Measurements from ENCODE around the gene FAM3A.

FAM3A gene

DNA sequence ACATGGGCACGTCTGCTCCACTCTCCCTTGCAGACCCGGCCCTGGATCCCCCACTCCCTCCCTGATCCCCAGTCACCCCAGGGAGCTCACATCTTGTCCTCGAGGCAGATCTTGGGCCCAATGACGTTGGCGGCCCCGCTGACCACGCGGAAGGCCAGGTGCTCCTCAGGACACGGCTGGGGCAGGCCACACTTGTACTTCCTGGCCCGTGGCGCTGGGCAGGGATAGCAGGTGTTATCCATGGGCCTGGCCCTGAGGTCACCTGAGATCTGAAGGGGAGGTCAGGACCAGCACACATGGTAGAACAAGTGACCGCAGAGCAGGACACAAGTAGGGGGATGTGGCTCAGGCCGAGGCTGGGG is 7.7 kb downstream of the FAM3A start:
- Histone ChIP-seq H3K4me3 (ENCODE audit: low read depth, low read length) (no peak overlapping the region), H3K27me3 (replicated peaks) (no peaks in the 10 kb centered on the region), H3K27ac (no peak overlapping the region), H3K36me3 (replicated peaks) (no peaks in the 10 kb centered on the region)
- DNase-seq: no peak
- in situ Hi-C loops (cut with HindIII; ENCODE audit: low pct_ligation_motif_present, low sequenced_read_pairs): no loop called here
- TF ChIP-seq CTCF (IDR thresholded peaks at IDR 0.05; ENCODE audit: low read depth, low read length, missing control alignments): no peak

- TF ChIP-seq CTCF (IDR thresholded peaks at IDR 0.05; ENCODE audit: low read depth, low read length, missing control alignments): no peak
- in situ Hi-C loops (cut with HindIII; ENCODE audit: low pct_ligation_motif_present, low sequenced_read_pairs): no loop called here
- Histone ChIP-seq H3K4me3 (ENCODE audit: low read depth, low read length) (no peak overlapping the region), H3K27me3 (replicated peaks) (no peaks in the 10 kb centered on the region), H3K36me3 (replicated peaks) (no peaks in the 10 kb centered on the region), H3K27ac (no peak overlapping the region)
- no peak for DNase-seq
These were observed 8.2 kb downstream of the FAM3A start for GRCh38 chrX:154507673-154508383.

GRCh38 chrX:154506483-154507332 is 9.3 kb downstream of the FAM3A start:
- H3K36me3 ChIP-seq (replicated peaks): no peaks in the 10 kb centered on the region
- TF ChIP-seq CTCF (IDR thresholded peaks at IDR 0.05; ENCODE audit: low read depth, low read length, missing control alignments): no peak

GRCh38 chrX:154505734-154506133 is 10.3 kb downstream of the FAM3A start:
- Histone ChIP-seq H3K4me3 (ENCODE audit: low read depth, low read length) (no peak overlapping the region), H3K27ac (peak overlapping the region; percentile 27), H3K36me3 (replicated peaks) (no peaks in the 10 kb centered on the region), H3K27me3 (replicated peaks) (no peaks in the 10 kb centered on the region)
- DNase-seq: peak; percentile 41
- in situ Hi-C loops (cut with HindIII; ENCODE audit: low pct_ligation_motif_present, low sequenced_read_pairs): no loop called here
- no peak for TF ChIP-seq CTCF (IDR thresholded peaks at IDR 0.05; ENCODE audit: low read depth, low read length, missing control alignments)

More at GRCh38 chrX:154506483-154507332, 9.3 kb downstream of the FAM3A start:
- no peak overlapping the region for H3K27ac ChIP-seq
- no peak for DNase-seq
- H3K27me3 ChIP-seq (replicated peaks): no peaks in the 10 kb centered on the region
- in situ Hi-C loops (cut with HindIII; ENCODE audit: low pct_ligation_motif_present, low sequenced_read_pairs): no loop called here
- H3K4me3 ChIP-seq (ENCODE audit: low read depth, low read length): no peak overlapping the region

DNA sequence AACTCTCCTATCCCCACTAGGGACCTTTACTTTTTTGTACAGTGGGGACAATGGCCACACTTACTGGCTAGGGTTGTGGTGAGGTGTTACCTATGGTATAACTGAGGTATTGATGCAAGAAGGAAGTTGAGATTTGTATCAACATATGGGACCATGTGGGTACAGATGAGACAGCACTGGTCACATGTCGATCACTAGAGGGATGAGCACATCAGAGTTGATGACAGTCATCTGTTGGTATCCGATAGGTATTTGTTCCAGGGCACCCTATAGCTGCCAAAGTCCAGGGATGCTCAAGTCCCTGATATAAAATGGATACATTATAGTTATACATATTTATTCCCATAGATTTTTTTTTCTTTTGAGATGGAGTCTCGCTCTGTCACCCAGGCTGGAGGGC is 13.0 kb downstream of the FAM3A start:
- no peak for DNase-seq
- no peaks in the 10 kb centered on the region for H3K36me3 ChIP-seq (replicated peaks)
- no peak for TF ChIP-seq CTCF (IDR thresholded peaks at IDR 0.05; ENCODE audit: low read depth, low read length, missing control alignments)
- in situ Hi-C loops (cut with HindIII; ENCODE audit: low pct_ligation_motif_present, low sequenced_read_pairs): no loop called here
- no peak overlapping the region for H3K4me3 ChIP-seq (ENCODE audit: low read depth, low read length)
- H3K27me3 ChIP-seq (replicated peaks): no peaks in the 10 kb centered on the region
- no peak overlapping the region for H3K27ac ChIP-seq

Data from brain microvascular endothelial cell (primary cell).